GM19328 (cell line): ENCODE measurements around the gene EMP3.

Experiments
- ATAC-seq: cut with Tn5 transposase; IDR thresholded peaks from one replicate; pipeline ENCODE4 v1.9.1; 2021; ENCODE audit warnings: mild to moderate bottlenecking, moderate library complexity; ENCODE audit not compliant: unreplicated experiment

The EMP3 gene

GRCh38 chr19:48372904-48373303, 47.6 kb downstream of the EMP3 start:
- ATAC-seq, result no peak

GRCh38 chr19:48373567-48373966, 48.2 kb downstream of the EMP3 start:
- no peak for ATAC-seq

- ATAC-seq, result no peak
Observed at GRCh38 chr19:48378194-48378570, 52.8 kb downstream of the EMP3 start.

DNA sequence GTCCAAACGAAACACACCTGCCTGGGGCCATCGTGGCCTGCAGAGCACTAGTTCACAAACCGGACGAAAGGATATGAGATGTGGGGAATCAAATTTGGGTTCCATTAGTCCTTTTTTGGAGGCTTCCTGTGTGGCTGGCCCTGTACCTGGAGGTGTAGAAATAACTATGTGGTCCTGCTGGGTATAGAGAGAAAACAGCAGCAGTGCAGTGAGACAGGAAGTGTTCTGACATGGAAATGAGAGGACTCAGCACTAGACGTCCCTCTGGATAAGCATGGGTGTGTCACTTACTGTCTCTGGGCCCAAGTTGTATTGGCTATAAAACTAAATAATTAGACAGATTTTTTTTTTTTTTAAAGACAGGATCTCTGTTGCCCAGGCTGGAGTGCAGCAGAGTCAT, 53.7 kb downstream of the EMP3 start:
- no peak for ATAC-seq
